ENCODE measurements around the gene MRPS5.

GRCh38 chr2:95039363-95039762, 82.2 kb downstream of the MRPS5 start:
- no peak for TF ChIP-seq CTCF (IDR thresholded peaks at IDR 0.05 in 4 of 5, conservative IDR thresholded peaks at IDR 0.05 in 1 of 5)
- no peak for TF ChIP-seq POLR2A (IDR thresholded peaks at IDR 0.05)

Data from gastrocnemius medialis (tissue), 4 donors.